NT2/D1 (cell line): Measurements from ENCODE around the gene MEPCE.

Experiments
- DNase-seq: peaks from one replicate; pipeline ENCODE4 v3.0.0-alpha.2; 2011; ENCODE audit warnings: low read depth, low spot score
- H3K27me3 ChIP-seq: 2 replicates; pipeline ENCODE4 v1.6.0; 2011; ENCODE audit warnings: mild to moderate bottlenecking; ENCODE audit not compliant: insufficient read length, insufficient read depth
- H3K36me3 ChIP-seq: 2 replicates; pipeline ENCODE4 v1.6.1; 2011; ENCODE audit warnings: mild to moderate bottlenecking, low read length, mixed read lengths; ENCODE audit not compliant: insufficient read depth, insufficient read length
- H3K4me1 ChIP-seq: 2 replicates; pipeline ENCODE4 v1.5.1; 2011; ENCODE audit not compliant: insufficient read depth, insufficient read length
- H3K4me3 ChIP-seq: 2 replicates; pipeline ENCODE4 v1.5.1; 2011; ENCODE audit warnings: low read depth; ENCODE audit not compliant: insufficient read length
- H3K9ac ChIP-seq: 2 replicates; pipeline ENCODE4 v1.6.0; 2011; ENCODE audit warnings: low read depth; ENCODE audit not compliant: insufficient read length
- H3K9me3 ChIP-seq: 2 replicates; pipeline ENCODE4 v1.5.1; 2011; ENCODE audit warnings: mild to moderate bottlenecking, low read length; ENCODE audit not compliant: insufficient read depth
- SUZ12 ChIP-seq: IDR thresholded peaks from 2 replicates; pipeline ENCODE4 v1.6.1; 2011; ENCODE audit not compliant: insufficient read length, insufficient read depth; ENCODE audit errors: extremely low read depth
- YY1 ChIP-seq: IDR thresholded peaks from 2 replicates; pipeline ENCODE4 v1.6.1; 2011; ENCODE audit not compliant: insufficient read length, insufficient read depth
- ZNF274 ChIP-seq: IDR thresholded peaks from 2 replicates; pipeline ENCODE4 v1.6.1; 2011; ENCODE audit warnings: mild to moderate bottlenecking, low read depth, low read length

The MEPCE gene

DNA sequence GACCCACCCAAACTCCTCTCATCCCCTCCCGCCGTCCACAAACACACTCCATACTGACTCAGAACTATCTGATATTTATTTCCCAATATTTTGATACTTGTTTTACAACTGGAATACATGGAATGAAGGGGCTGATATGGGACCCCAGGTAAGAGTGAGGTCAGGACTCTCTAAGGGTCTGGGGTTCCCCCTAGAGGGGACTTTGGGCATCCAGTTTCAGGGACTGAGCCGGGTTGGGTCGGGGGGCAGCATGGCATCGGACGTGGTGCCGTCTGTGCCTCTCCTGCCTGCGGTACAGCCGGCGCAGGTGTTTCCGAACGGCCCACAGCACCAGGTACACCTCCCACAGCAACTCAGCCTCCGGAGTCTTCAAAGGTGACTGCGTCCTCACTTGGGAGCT lies 26.9 kb downstream of the MEPCE start:
- no peak for DNase-seq

DNA sequence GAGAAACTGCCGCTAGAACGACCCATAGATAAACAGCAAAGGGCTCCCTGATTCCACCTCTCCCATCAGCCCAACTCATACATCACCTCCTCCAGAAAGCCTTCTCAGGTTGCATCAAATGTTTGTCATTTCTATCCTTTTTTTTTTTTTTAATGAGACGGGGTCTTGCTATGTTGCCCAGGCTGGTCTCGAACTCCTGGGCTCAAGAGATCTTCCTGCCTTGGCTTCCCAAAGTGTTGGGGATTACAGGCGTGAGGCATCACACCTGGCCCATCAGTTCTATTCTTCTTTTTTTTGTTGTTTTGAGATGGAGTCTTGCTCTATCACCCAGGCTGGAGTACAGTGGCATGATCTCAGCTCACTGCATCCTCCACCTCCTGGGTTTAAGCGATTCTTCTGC lies 27.4 kb downstream of the MEPCE start:
- Histone ChIP-seq H3K4me3 (no peak overlapping the region), H3K36me3 (no peaks in the 10 kb centered on the region), H3K27me3 (no peaks in the 10 kb centered on the region), H3K4me1 (peaks cover 5% of the 10 kb centered on the region), H3K9ac (no peak overlapping the region), H3K9me3 (no peaks in the 10 kb centered on the region)
- DNase-seq, result no peak
- no peak for TF ChIP-seq ZNF274
- TF ChIP-seq SUZ12, result no peak
- no peak for TF ChIP-seq YY1

More for the DNA sequence above, 26.9 kb downstream of the MEPCE start:
- H3K9me3 ChIP-seq, result no peaks in the 10 kb centered on the region
- TF ChIP-seq YY1 (no peak), ZNF274 (no peak), SUZ12 (no peak)
- H3K36me3 ChIP-seq, result no peaks in the 10 kb centered on the region
- peaks cover 5% of the 10 kb centered on the region for H3K4me1 ChIP-seq
- no peak overlapping the region for H3K9ac ChIP-seq
- H3K4me3 ChIP-seq, result no peak overlapping the region
- H3K27me3 ChIP-seq, result no peaks in the 10 kb centered on the region

GRCh38 chr7:100464210-100464660 lies 34.6 kb downstream of the MEPCE start, which contains the start of gene SPACDR:
Gene SPACDR, minus strand, starts transcription at chr7:100464260. Its CDS starts 235 bp downstream, at chr7:100464025.
- Histone ChIP-seq H3K36me3 (peaks cover 10% of the 10 kb centered on the region), H3K9ac (no peak within 1 kb of the TSS), H3K27me3 (no peaks in the 10 kb centered on the region), H3K9me3 (no peaks in the 10 kb centered on the region), H3K4me1 (no peaks in the 10 kb centered on the region), H3K4me3 (no peak within 1 kb of the TSS)
- TF ChIP-seq ZNF274 (no peak), YY1 (no peak)
- DNase-seq, result no peak

- H3K9me3 ChIP-seq, result no peaks in the 10 kb centered on the region
- H3K36me3 ChIP-seq, result peaks cover 10% of the 10 kb centered on the region
- no peak for DNase-seq
- H3K9ac ChIP-seq, result no peak overlapping the region
- no peak overlapping the region for H3K4me3 ChIP-seq
- no peaks in the 10 kb centered on the region for H3K27me3 ChIP-seq
- no peak for TF ChIP-seq YY1
- TF ChIP-seq SUZ12, result no peak
- no peak for TF ChIP-seq ZNF274
- H3K4me1 ChIP-seq, result peaks cover 3% of the 10 kb centered on the region
Observed at GRCh38 chr7:100464791-100465190, 35.2 kb downstream of the MEPCE start.

DNA sequence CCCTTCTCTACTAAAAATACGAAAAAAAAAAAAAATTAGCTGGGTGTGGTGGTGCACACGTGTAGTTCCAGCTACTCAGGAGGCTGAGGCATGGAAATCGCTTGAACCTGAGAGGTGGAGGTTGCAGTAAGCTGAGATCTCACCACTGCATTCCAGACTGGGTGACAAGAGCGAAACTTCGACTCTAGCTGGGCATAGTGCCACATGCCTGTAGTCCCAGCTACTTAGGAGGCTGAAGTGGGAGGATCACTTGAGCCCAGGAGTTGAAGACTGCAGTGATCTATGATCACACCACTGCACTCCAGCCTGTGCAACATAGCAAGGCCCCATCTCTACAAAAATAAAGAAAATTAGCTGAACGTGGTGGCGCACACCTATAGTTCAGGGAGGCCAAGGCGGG lies 35.7 kb downstream of the MEPCE start:
- TF ChIP-seq SUZ12 (no peak), YY1 (no peak), ZNF274 (no peak)
- Histone ChIP-seq H3K4me3 (no peak overlapping the region), H3K9ac (no peak overlapping the region), H3K36me3 (peaks cover 13% of the 10 kb centered on the region), H3K9me3 (no peaks in the 10 kb centered on the region), H3K27me3 (no peaks in the 10 kb centered on the region), H3K4me1 (peaks cover 3% of the 10 kb centered on the region)
- DNase-seq, result no peak

- TF ChIP-seq ZNF274 (no peak), SUZ12 (no peak)
- peaks cover 3% of the 10 kb centered on the region for H3K4me1 ChIP-seq
- no peaks in the 10 kb centered on the region for H3K9me3 ChIP-seq
- H3K9ac ChIP-seq, result no peak overlapping the region
- H3K36me3 ChIP-seq, result peaks cover 18% of the 10 kb centered on the region
- no peak for DNase-seq
- H3K4me3 ChIP-seq, result no peak overlapping the region
- H3K27me3 ChIP-seq, result no peaks in the 10 kb centered on the region
Observed at GRCh38 chr7:100465702-100466311, 36.2 kb downstream of the MEPCE start.

GRCh38 chr7:100466653-100467605 lies 37.3 kb downstream of the MEPCE start:
- H3K27me3 ChIP-seq, result no peaks in the 10 kb centered on the region
- peaks cover 5% of the 10 kb centered on the region for H3K4me1 ChIP-seq
- peaks cover 19% of the 10 kb centered on the region for H3K36me3 ChIP-seq
- H3K9me3 ChIP-seq, result no peaks in the 10 kb centered on the region
- TF ChIP-seq ZNF274 (no peak), YY1 (no peak), SUZ12 (no peak)
- no peak for DNase-seq
- H3K4me3 ChIP-seq, result no peak overlapping the region
- H3K9ac ChIP-seq, result no peak overlapping the region
